ENCODE results near the gene TUBB.
"Not testable (repeated sequence)": the region's sequence is repeated elsewhere in the genome, so short reads cannot be mapped to it uniquely, and the experiment has no call there.

TUBB gene

GRCh38 chr6:30756405-30757003, 36.4 kb downstream of the TUBB start:
- DNase-seq (ENCODE audit: extremely low read depth in 1 of 2, low read depth in 1 of 2), result not testable (repeated sequence)

- no peak for DNase-seq (ENCODE audit: extremely low read depth in 1 of 2, low read depth in 1 of 2)
These were observed 37.2 kb downstream of the TUBB start for GRCh38 chr6:30757261-30757904.

- no peak for DNase-seq (ENCODE audit: extremely low read depth in 1 of 2, low read depth in 1 of 2)
These were observed 39.6 kb downstream of the TUBB start for GRCh38 chr6:30759575-30760239.

GRCh38 chr6:30760549-30760948, 40.4 kb downstream of the TUBB start:
- no peak for DNase-seq (ENCODE audit: extremely low read depth in 1 of 2, low read depth in 1 of 2)

GRCh38 chr6:30761791-30762429, 41.8 kb downstream of the TUBB start:
- DNase-seq (ENCODE audit: extremely low read depth in 1 of 2, low read depth in 1 of 2), result no peak

- DNase-seq (ENCODE audit: extremely low read depth in 1 of 2, low read depth in 1 of 2), result no peak
These were observed 43.0 kb downstream of the TUBB start for GRCh38 chr6:30763155-30763617.

GRCh38 chr6:30763618-30764489, 43.7 kb downstream of the TUBB start:
- DNase-seq (ENCODE audit: extremely low read depth in 1 of 2, low read depth in 1 of 2), result no peak

GRCh38 chr6:30764490-30765043, 44.4 kb downstream of the TUBB start:
- not testable (repeated sequence) for DNase-seq (ENCODE audit: extremely low read depth in 1 of 2, low read depth in 1 of 2)

- DNase-seq (ENCODE audit: extremely low read depth in 1 of 2, low read depth in 1 of 2), result not testable (repeated sequence)
These were observed 45.3 kb downstream of the TUBB start for GRCh38 chr6:30765495-30765894.

- DNase-seq (ENCODE audit: extremely low read depth in 1 of 2, low read depth in 1 of 2), result no peak
These were observed 46.5 kb downstream of the TUBB start for GRCh38 chr6:30766461-30767157.

- no peak for DNase-seq (ENCODE audit: extremely low read depth in 1 of 2, low read depth in 1 of 2)
These were observed 47.2 kb downstream of the TUBB start for GRCh38 chr6:30767158-30767943.

GRCh38 chr6:30767944-30768301, 47.8 kb downstream of the TUBB start:
- no peak for DNase-seq (ENCODE audit: extremely low read depth in 1 of 2, low read depth in 1 of 2)

- DNase-seq (ENCODE audit: extremely low read depth in 1 of 2, low read depth in 1 of 2), result no peak
These were observed 48.5 kb downstream of the TUBB start for GRCh38 chr6:30768634-30769087.

GRCh38 chr6:30769088-30769852, 49.1 kb downstream of the TUBB start:
- peak; percentile 47 to 51 for DNase-seq (ENCODE audit: extremely low read depth in 1 of 2, low read depth in 1 of 2)

GRCh38 chr6:30769853-30770524, 49.8 kb downstream of the TUBB start:
- DNase-seq (ENCODE audit: extremely low read depth in 1 of 2, low read depth in 1 of 2), result no peak

GRCh38 chr6:30770592-30770991, 50.4 kb downstream of the TUBB start:
- DNase-seq (ENCODE audit: extremely low read depth in 1 of 2, low read depth in 1 of 2), result no peak

- DNase-seq (ENCODE audit: extremely low read depth in 1 of 2, low read depth in 1 of 2), result no peak
These were observed 54.5 kb downstream of the TUBB start for GRCh38 chr6:30774701-30775100.

Data from activated CD8-positive, alpha-beta memory T cell treated with anti-CD3 and anti-CD28 coated beads for 1 hour (primary cell).